Memory B cell (primary cell): ENCODE measurements around the gene PADI1.

ENCODE experiments used
- ATAC-seq: fragments of 150-1000 bp; cut with Tn5 transposase; 2 replicates; pipeline ENCODE4 v1.10.0; 2021; ENCODE audit warnings: low read depth, mild to moderate bottlenecking, moderate library complexity
- DNase-seq, 2 donors: peaks; one replicate each; pipeline ENCODE4 v3.0.0; 2022; ENCODE audit warnings: low spot score in 2 of 2
- H3K27ac Mint-ChIP-seq: one replicate; pipeline ENCODE4 v1.8.0; 2022; ENCODE audit warnings: mild to moderate bottlenecking, moderate library complexity, mixed read lengths
- H3K27me3 Mint-ChIP-seq: one replicate; pipeline ENCODE4 v1.8.0; 2022; ENCODE audit warnings: mixed read lengths
- H3K36me3 Mint-ChIP-seq: one replicate; pipeline ENCODE4 v1.8.0; 2022; ENCODE audit warnings: mild to moderate bottlenecking, mixed read lengths
- H3K4me1 Mint-ChIP-seq: one replicate; pipeline ENCODE4 v1.8.0; 2022; ENCODE audit warnings: mixed read lengths
- H3K4me3 Mint-ChIP-seq: one replicate; pipeline ENCODE4 v1.8.0; 2022; ENCODE audit warnings: mild to moderate bottlenecking, moderate library complexity, mixed read lengths
- H3K9me3 Mint-ChIP-seq: one replicate; pipeline ENCODE4 v1.8.0; 2022; ENCODE audit warnings: mixed read lengths

PADI1 gene, protein sequence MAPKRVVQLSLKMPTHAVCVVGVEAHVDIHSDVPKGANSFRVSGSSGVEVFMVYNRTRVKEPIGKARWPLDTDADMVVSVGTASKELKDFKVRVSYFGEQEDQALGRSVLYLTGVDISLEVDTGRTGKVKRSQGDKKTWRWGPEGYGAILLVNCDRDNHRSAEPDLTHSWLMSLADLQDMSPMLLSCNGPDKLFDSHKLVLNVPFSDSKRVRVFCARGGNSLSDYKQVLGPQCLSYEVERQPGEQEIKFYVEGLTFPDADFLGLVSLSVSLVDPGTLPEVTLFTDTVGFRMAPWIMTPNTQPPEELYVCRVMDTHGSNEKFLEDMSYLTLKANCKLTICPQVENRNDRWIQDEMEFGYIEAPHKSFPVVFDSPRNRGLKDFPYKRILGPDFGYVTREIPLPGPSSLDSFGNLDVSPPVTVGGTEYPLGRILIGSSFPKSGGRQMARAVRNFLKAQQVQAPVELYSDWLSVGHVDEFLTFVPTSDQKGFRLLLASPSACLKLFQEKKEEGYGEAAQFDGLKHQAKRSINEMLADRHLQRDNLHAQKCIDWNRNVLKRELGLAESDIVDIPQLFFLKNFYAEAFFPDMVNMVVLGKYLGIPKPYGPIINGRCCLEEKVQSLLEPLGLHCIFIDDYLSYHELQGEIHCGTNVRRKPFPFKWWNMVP

GRCh38 chr1:17204546-17205440, at the start of gene PADI1:
PADI1 (plus strand) TSS chr1:17205128; CDS start chr1:17205218, 90 bp downstream.
- ATAC-seq (no peak), DNase-seq (no peak)
- Mint-ChIP-seq H3K4me1 (peaks cover 22% of the 10 kb centered on the region), H3K4me3 (no peak within 1 kb of the TSS), H3K9me3 (no peaks in the 10 kb centered on the region), H3K27ac (no peak within 1 kb of the TSS), H3K27me3 (peaks cover 10% of the 10 kb centered on the region), H3K36me3 (peaks cover 1% of the 10 kb centered on the region)

GRCh38 chr1:17155257-17155920, 49.5 kb upstream of the PADI1 start:
- Mint-ChIP-seq H3K36me3 (peaks cover 19% of the 10 kb centered on the region), H3K27ac (no peak overlapping the region), H3K27me3 (peaks cover 25% of the 10 kb centered on the region), H3K4me1 (peaks cover 2% of the 10 kb centered on the region), H3K4me3 (no peak overlapping the region), H3K9me3 (peaks cover 27% of the 10 kb centered on the region)
- no peak for DNase-seq
- ATAC-seq, result no peak

DNA sequence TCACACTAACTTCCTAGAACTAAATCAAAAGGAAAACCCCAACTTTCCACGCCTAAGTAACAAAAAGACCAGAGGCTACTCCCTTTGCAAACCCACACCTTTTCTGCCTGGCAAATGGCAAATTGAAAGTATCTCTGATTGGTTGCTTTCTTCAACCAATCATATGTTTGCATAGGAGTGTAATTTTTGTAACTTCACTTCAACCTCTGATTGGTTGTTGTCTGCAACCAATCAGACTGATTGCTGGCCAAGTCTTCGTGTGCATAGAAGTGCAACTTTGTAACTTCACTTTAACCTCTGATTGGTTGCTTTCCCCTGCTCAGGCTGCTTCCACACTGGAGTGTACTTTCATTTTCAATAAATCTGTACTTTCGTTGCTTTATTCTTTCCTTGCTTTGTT, 48.8 kb upstream of the PADI1 start:
- Mint-ChIP-seq H3K27me3 (peaks cover 24% of the 10 kb centered on the region), H3K9me3 (peaks cover 27% of the 10 kb centered on the region), H3K27ac (no peak overlapping the region), H3K36me3 (peaks cover 19% of the 10 kb centered on the region), H3K4me3 (no peak overlapping the region), H3K4me1 (peaks cover 2% of the 10 kb centered on the region)
- no peak for DNase-seq
- ATAC-seq, result no peak

GRCh38 chr1:17158961-17159360, 46.0 kb upstream of the PADI1 start:
- no peak for DNase-seq
- no peak for ATAC-seq
- Mint-ChIP-seq H3K36me3 (peaks cover 11% of the 10 kb centered on the region), H3K9me3 (peaks cover 17% of the 10 kb centered on the region), H3K27me3 (peaks cover 8% of the 10 kb centered on the region), H3K4me1 (peaks cover 2% of the 10 kb centered on the region), H3K4me3 (no peak overlapping the region), H3K27ac (no peak overlapping the region)

GRCh38 chr1:17161137-17161740, 43.7 kb upstream of the PADI1 start:
- DNase-seq (no peak), ATAC-seq (no peak)
- peaks cover 2% of the 10 kb centered on the region for H3K4me1 Mint-ChIP-seq
- H3K27me3 Mint-ChIP-seq, result peaks cover 12% of the 10 kb centered on the region
- no peak overlapping the region for H3K4me3 Mint-ChIP-seq
- H3K27ac Mint-ChIP-seq, result no peak overlapping the region
- H3K9me3 Mint-ChIP-seq, result peaks cover 6% of the 10 kb centered on the region
- peaks cover 3% of the 10 kb centered on the region for H3K36me3 Mint-ChIP-seq

DNA sequence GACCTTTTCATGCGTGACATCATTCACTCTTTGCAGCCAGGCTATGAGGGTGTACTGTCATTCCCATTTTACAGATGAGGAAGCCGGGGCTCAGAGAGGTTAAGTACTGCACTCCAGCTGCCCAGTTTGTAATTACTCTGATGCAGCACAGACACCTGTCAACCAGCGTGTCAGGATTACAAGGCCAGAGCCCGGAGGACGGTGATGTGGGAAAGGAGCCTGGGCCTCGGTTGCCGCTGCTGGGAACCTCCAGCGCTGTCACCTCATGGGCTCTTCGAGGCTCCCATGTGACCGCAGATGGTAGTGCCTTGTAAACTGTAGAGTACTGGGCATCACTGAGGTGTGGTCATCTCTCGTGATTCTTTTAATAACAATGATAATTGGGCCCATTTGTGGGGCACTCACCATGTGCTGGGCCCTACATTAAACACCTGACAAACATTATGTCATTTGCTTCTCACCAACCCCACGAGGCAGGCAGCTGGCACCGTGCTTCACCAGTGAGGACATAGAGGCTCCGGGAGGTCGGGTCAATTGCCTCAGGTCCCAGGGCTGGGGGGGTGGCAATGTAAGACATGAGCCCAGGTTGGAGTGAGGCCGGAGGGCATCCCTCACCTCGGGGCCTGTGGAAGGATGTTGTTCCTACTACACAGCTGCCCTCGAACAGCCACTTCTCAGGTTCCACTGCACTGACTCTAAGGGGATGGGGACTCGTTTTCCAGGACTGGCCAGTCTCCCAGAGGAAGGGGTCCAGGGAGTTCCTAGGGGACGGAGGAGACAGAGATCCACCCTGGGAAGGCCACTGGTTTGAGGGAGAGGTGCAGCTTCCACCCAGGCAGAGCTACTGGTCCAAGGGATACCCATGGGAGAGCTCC, 42.8 kb upstream of the PADI1 start:
- Mint-ChIP-seq H3K27ac (no peak overlapping the region), H3K9me3 (peaks cover 2% of the 10 kb centered on the region), H3K27me3 (peaks cover 16% of the 10 kb centered on the region), H3K36me3 (no peaks in the 10 kb centered on the region), H3K4me3 (no peak overlapping the region), H3K4me1 (no peaks in the 10 kb centered on the region)
- DNase-seq, result no peak
- ATAC-seq, result no peak

- Mint-ChIP-seq H3K36me3 (no peaks in the 10 kb centered on the region), H3K27me3 (peaks cover 18% of the 10 kb centered on the region), H3K4me3 (no peak overlapping the region), H3K4me1 (no peaks in the 10 kb centered on the region), H3K9me3 (no peaks in the 10 kb centered on the region), H3K27ac (no peak overlapping the region)
- ATAC-seq, result no peak
- no peak for DNase-seq
These were observed 42.0 kb upstream of the PADI1 start for GRCh38 chr1:17162941-17163340.

DNA sequence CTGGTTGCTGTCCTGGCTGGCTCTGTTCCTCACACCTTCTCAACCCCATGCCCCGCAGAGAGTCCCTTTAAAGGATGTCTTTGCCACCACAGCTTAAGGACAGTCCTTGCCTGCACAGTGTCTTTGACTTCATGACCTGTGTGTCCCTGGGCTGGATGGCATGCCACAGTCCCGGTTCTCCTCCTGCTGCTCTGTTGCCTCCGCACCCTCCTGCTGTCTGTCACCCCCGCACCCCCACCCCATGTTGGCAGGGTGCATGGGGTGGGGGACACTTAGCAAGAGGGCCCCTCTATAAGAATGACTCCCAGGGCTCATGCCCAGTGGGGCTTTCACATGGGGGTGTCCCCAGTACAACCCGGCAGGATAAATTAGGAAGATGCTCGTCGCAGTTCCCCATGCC, 41.6 kb upstream of the PADI1 start:
- no peak for DNase-seq
- Mint-ChIP-seq H3K27ac (no peak overlapping the region), H3K27me3 (peaks cover 18% of the 10 kb centered on the region), H3K4me1 (no peaks in the 10 kb centered on the region), H3K4me3 (no peak overlapping the region), H3K9me3 (no peaks in the 10 kb centered on the region), H3K36me3 (no peaks in the 10 kb centered on the region)
- no peak for ATAC-seq

- H3K9me3 Mint-ChIP-seq, result no peaks in the 10 kb centered on the region
- DNase-seq (no peak), ATAC-seq (no peak)
- H3K4me3 Mint-ChIP-seq, result no peak overlapping the region
- no peak overlapping the region for H3K27ac Mint-ChIP-seq
- H3K4me1 Mint-ChIP-seq, result no peaks in the 10 kb centered on the region
- peaks cover 18% of the 10 kb centered on the region for H3K27me3 Mint-ChIP-seq
- no peaks in the 10 kb centered on the region for H3K36me3 Mint-ChIP-seq
These were observed 40.9 kb upstream of the PADI1 start for GRCh38 chr1:17163789-17164666.

- peaks cover 20% of the 10 kb centered on the region for H3K27me3 Mint-ChIP-seq
- no peak for ATAC-seq
- no peak overlapping the region for H3K4me3 Mint-ChIP-seq
- H3K27ac Mint-ChIP-seq, result no peak overlapping the region
- DNase-seq, result no peak
- no peaks in the 10 kb centered on the region for H3K36me3 Mint-ChIP-seq
- no peaks in the 10 kb centered on the region for H3K4me1 Mint-ChIP-seq
- no peaks in the 10 kb centered on the region for H3K9me3 Mint-ChIP-seq
These were observed 39.1 kb upstream of the PADI1 start for GRCh38 chr1:17165823-17166222.

DNA sequence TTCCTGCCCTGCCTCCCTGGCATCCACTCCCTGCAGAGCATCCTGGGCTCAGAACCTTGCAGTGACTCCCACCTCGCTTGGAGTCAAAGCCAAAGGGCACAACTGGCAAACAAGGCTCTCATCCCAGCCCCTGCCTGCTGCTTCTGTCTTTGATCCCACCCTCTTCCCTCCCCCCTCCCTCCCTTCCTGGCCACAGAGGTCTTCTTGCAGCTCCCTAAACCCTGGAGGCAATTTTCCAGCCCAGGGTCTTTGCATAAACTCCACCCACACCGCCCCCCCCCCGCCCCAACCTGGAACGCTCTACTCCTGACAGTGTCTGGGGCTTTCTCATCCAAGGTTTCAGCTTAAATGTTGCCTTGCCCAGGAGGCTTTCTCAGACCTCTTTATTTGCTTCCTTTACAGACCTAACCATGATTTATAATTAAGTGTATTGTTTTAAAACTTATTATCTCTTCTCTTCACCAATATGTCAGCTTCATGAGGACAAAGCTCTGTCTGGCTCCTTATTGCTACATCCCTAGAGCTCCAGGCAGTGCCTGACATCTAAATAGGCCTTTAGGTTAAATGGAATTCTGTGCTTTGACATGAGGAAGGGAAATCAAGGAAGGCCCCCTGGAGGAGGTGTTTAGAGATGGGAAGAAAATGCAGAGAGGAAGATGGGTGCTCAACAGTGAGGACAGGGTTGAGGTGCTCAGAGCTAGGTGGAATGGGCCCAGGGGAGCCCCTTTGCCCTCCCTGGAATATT, 37.7 kb upstream of the PADI1 start:
- no peaks in the 10 kb centered on the region for H3K36me3 Mint-ChIP-seq
- DNase-seq (no peak), ATAC-seq (no peak)
- no peaks in the 10 kb centered on the region for H3K4me1 Mint-ChIP-seq
- H3K9me3 Mint-ChIP-seq, result no peaks in the 10 kb centered on the region
- peaks cover 20% of the 10 kb centered on the region for H3K27me3 Mint-ChIP-seq
- H3K27ac Mint-ChIP-seq, result no peak overlapping the region
- no peak overlapping the region for H3K4me3 Mint-ChIP-seq

GRCh38 chr1:17167786-17168090, 37.2 kb upstream of the PADI1 start:
- Mint-ChIP-seq H3K4me1 (no peaks in the 10 kb centered on the region), H3K9me3 (no peaks in the 10 kb centered on the region), H3K36me3 (no peaks in the 10 kb centered on the region), H3K27ac (no peak overlapping the region), H3K27me3 (peaks cover 20% of the 10 kb centered on the region), H3K4me3 (no peak overlapping the region)
- ATAC-seq, result no peak
- no peak for DNase-seq
